HG03045 (cell line): Measurements from ENCODE around the gene APBB1.
A peak's percentile ranks its signal among the peaks of the same experiment; 100 is the strongest.

Experiments used
- ATAC-seq: cut with Tn5 transposase; IDR thresholded peaks from one replicate; pipeline ENCODE4 v1.9.1; 2021; ENCODE audit warnings: mild to moderate bottlenecking, moderate library complexity; ENCODE audit not compliant: unreplicated experiment

The APBB1 gene

DNA sequence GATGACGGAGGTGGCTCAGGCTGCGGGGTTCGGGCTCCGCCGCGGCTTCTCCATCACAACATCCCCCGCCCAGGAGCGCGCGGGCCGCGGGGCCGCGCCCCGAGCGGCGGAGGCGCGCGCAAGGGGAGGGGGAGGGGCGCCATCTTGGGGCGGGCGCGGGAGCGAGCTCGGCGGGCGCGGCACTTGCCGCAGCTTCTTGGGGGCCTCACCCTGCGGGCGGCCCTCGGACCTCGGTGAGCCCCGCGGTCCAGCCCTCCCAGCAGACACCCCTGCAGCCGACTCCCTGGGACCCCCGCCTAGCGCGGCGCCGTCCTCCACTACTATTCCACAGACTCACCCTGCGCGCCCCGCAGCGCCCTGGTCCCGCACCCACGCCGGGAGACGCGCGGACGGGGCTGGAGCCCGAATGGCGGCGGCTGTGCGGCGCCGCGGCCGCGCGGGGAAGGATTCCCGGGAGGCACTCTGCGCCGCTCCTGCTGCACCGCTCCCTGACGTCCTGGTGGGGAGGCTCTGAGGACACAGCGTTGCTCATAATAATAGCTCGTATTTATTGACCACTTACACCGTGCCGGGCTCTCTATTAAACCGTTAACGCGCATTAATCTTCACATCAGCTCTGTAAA lies at the start of gene APBB1:
Gene APBB1, minus strand, starts transcription at position 86 of the 623 bp plus-strand sequence. CDS start 7,747 bp downstream, outside the sequence.
- ATAC-seq = peak; percentile 61

GRCh38 chr11:6459099-6459450 lies 40.2 kb upstream of the APBB1 start:
- no peak for ATAC-seq

GRCh38 chr11:6458352-6459098 lies 39.6 kb upstream of the APBB1 start:
- no peak for ATAC-seq

- no peak for ATAC-seq
Measured at GRCh38 chr11:6457581-6458320, 38.9 kb upstream of the APBB1 start.

DNA sequence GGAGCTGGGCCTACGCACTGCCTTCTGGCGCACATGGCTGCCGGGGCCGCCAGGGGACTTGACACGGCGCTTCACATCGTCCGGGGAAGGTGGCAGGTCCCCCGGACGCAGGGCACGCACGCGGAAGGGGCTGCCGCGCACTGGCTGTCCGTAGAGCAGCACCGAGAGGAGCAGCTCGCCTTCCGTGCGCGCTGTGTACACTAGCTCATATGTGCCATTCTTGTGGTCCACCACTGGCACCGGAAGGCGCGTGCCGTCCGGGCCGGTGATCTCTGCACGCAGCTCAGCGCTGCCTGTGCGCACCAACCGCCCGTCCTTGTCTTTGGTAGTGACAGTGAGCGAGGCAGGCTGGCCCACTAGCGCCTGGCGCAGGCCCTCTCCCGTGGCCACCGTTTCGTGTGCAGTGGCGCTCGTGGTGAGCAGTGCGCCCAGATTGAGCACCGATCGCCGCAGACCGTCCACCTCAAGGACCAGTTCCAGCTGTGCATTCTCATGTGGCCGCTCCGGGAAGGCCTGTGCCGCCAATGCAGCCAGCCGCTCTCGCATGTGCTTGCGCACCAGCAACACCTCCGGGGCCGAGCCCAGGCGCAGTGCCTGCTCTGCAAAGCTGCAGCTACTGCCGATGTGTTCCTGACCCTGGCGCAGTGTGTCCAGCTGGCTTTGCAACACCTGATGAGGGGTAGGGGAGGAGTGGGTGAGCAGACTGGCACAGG lies 37.6 kb upstream of the APBB1 start:
- ATAC-seq = no peak

- ATAC-seq = no peak
Measured at GRCh38 chr11:6455070-6455469, 36.2 kb upstream of the APBB1 start.

- no peak for ATAC-seq
Measured at GRCh38 chr11:6453152-6453551, 34.3 kb upstream of the APBB1 start.

GRCh38 chr11:6452219-6452618 lies 33.3 kb upstream of the APBB1 start:
- ATAC-seq = no peak

- no peak for ATAC-seq
Measured at GRCh38 chr11:6448574-6448973, 29.7 kb upstream of the APBB1 start.

GRCh38 chr11:6443269-6444003 lies 24.5 kb upstream of the APBB1 start:
- peak; percentile 86 for ATAC-seq

GRCh38 chr11:6442441-6442840 lies 23.5 kb upstream of the APBB1 start:
- no peak for ATAC-seq

- no peak for ATAC-seq
Measured at GRCh38 chr11:6440906-6441358, 22.0 kb upstream of the APBB1 start, which contains the start of gene HPX. Gene HPX (minus strand): TSS chr11:6440987. CDS start chr11:6440963, 24 bp downstream.

DNA sequence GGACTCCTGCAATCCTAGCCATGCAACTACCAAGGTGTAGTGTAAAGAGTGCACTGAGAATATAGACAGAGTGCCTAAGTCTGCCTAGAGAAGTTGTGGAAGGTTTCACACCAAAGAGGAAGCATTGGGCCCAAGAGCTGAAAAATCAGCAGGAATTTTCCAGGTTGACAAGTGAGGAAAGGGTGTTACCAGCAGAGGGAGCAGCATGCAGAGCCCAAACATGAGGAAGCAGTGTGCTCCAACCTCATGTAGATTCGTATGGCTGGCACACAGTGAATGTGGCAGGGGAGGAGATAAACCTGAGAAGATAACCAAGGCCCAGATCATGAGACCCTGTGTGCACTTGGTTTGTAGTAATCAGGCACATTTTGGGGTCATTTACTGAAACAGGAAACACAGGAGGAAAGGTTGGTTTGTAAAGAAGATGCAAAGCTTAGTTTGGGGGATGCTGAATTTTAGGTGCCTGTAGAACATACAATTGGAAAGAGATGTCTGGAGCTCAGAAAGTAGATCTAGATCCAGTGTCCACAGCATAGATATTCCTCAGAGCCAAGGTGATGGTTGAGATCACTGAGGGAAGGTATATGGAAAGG lies 20.2 kb upstream of the APBB1 start:
- ATAC-seq = no peak

GRCh38 chr11:6437993-6438392 lies 19.1 kb upstream of the APBB1 start:
- ATAC-seq = no peak

DNA sequence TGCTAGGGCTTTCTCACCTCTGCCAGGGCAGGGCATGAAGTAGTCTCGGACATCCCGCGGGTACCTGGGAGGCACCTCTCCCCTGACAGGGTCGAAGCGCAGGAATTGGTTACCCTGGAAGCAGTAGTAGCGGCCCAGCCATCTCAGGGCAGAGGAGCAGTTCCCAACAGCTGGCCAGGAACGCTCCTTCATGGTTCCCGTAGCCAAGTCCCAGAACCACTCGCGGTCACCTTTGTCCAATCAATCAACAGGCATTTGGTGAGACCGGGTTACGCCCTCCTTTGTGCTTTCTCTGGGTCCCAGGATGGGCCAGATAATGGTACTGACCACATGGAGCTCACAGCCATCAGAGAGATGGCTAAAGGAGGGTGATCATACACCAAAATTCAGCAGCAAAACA lies 18.5 kb upstream of the APBB1 start:
- ATAC-seq = no peak

GRCh38 chr11:6433998-6434660 lies 15.2 kb upstream of the APBB1 start:
- ATAC-seq = no peak

- no peak for ATAC-seq
Measured at GRCh38 chr11:6431861-6432260, 13.0 kb upstream of the APBB1 start.

- no peak for ATAC-seq
Measured at GRCh38 chr11:6427516-6427915, 8.6 kb upstream of the APBB1 start.

GRCh38 chr11:6420677-6421076 lies 1.8 kb upstream of the APBB1 start:
- no peak for ATAC-seq
